Measurements from ENCODE around the gene C14orf119. TPM values are rescaled to one million over a fixed set of nuclear protein-coding genes. Genes with fewer than 3 reads are reported as not detected.

Gene C14orf119
- total RNA-seq, 4 donors from 2014 or later: 9.5 to 28.8 (median 13.8) TPM

DNA sequence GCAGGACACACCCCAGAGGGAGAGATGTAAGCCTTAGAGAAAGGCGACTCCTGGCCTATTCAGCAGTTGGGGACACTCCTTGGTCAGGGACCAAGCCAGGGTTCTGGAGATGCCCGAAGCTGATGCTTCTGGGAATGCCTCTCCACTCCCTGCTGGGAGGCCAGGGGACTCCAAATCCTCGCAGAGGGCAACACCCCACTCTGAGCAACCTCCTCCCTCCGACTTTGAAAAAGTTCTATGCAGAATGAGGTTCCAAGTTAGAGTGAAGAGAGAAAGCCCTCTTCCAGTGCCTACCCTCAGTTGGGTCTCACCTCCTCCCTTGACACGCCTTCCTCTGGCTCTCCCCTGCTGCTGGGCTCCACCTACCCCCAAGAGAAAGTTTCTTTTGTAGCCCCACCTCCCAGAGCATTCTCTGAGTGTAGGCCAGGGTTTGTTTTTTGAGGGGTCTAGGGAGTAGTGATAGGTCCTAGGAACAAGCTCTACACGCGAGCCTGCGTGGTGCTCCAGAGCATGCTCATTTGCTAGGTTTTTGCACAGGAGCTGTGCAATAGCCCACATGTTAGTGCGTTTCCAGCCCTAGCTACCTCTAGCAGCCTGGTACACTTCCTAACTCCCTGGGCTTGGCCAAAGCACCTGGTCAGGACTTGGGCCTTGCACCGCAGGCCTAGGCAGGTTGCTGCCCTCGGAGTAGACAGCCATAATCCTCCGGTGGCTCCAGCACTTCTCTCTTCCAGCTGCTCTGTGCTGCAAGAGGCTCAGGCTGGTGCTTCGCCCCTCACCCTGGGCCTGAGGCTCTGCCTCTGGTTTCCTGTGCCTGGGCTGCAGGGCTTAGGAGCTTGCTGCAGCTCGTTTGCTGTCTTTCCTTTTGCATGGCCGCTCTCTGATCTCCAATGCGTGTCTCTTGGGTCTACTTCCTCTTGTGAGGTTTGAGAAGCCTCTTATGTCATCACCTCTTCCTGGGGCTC, 24.3 kb downstream of the C14orf119 start:
- ATAC-seq: no peak
- intact Hi-C loops (cut with DNase I; ENCODE audit: low total_unique reads) (loop anchor here (1.0 to 5.0 kb wide), 2 partner anchors 68 to 168 kb away; partner anchors contain the start of gene HOMEZ), in situ Hi-C loops (cut with MboI; ENCODE audit: low sequenced_read_pairs in 4 of 4) (loop anchor here (5.0 to 25.0 kb wide), 2 partner anchors 68 to 168 kb away; partner anchors contain the start of gene HOMEZ (in 2 of the 4))
- Histone ChIP-seq H3K27me3 (peaks cover 0 to 3% (median 0%) of the 10 kb centered on the region in 3 donors), H3K9me3 (no peaks in the 10 kb centered on the region), H3K4me1 (peaks cover 15 to 18% of the 10 kb centered on the region in 2 donors), H3K4me3 (no peak overlapping the region), H3K27ac (no peak overlapping the region), H3K36me3 (no peaks in the 10 kb centered on the region)
- no peak for TF ChIP-seq POLR2A (IDR thresholded peaks at IDR 0.05)
- TF ChIP-seq, protein P1, sequence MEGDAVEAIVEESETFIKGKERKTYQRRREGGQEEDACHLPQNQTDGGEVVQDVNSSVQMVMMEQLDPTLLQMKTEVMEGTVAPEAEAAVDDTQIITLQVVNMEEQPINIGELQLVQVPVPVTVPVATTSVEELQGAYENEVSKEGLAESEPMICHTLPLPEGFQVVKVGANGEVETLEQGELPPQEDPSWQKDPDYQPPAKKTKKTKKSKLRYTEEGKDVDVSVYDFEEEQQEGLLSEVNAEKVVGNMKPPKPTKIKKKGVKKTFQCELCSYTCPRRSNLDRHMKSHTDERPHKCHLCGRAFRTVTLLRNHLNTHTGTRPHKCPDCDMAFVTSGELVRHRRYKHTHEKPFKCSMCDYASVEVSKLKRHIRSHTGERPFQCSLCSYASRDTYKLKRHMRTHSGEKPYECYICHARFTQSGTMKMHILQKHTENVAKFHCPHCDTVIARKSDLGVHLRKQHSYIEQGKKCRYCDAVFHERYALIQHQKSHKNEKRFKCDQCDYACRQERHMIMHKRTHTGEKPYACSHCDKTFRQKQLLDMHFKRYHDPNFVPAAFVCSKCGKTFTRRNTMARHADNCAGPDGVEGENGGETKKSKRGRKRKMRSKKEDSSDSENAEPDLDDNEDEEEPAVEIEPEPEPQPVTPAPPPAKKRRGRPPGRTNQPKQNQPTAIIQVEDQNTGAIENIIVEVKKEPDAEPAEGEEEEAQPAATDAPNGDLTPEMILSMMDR (IDR thresholded peaks at IDR 0.05 in 4 of 5, conservative IDR thresholded peaks at IDR 0.05 in 1 of 5): no peak
- no peak for DNase-seq

DNA sequence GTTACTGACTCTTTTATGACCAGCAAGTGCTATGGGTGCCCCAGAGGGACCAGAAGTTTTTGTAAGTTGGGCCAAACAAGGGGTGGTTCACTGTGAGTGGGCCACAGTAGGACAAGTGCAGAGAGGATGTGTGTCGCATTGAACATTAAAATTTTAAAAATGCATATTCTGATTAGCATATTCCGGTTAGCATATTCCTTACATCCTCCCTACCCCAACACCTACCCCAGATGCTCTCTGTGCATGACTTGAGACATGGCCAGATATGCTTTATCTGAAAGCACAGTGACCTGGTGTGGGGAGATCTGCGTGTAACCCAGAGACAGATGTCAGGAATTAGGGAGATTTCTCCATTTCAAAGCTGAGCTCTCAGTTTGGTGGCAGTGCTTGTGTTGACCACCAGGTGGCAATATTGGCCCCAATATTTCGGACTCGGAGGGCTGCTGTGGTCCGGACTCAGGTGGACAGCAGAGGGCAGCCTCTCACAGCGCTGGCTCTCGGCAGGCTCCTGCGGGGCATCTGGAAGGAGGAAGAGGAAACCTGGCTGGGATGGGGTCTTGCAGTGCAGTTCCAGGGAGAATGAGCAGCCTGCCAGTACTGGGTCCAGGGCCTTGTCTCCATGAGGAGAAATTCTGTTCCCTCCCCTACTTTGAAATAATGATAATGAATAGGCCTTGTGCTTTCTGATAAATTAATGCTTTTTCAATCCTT, 25.4 kb downstream of the C14orf119 start:
- ATAC-seq (peak; percentile 51 to 70), DNase-seq (peak; percentile 81 to 88)
- H3K4me1 ChIP-seq: peaks cover 22 to 29% of the 10 kb centered on the region in 2 donors
- H3K36me3 ChIP-seq: no peaks in the 10 kb centered on the region
- no peak overlapping the region for H3K4me3 ChIP-seq
- in situ Hi-C loops (cut with MboI; ENCODE audit: low sequenced_read_pairs in 4 of 4) (loop anchor here in 2 of 4 donors (5.0 to 25.0 kb wide), 2 partner anchors 67 to 167 kb away; partner anchors contain the start of gene HOMEZ (in 2 of the 2)), intact Hi-C loops (cut with DNase I; ENCODE audit: low total_unique reads) (loop anchor here (1.0 to 5.0 kb wide), 2 partner anchors 67 to 167 kb away; partner anchors contain the start of gene HOMEZ)
- H3K9me3 ChIP-seq: no peaks in the 10 kb centered on the region
- TF ChIP-seq, protein P1 (IDR thresholded peaks at IDR 0.05 in 4 of 5, conservative IDR thresholded peaks at IDR 0.05 in 1 of 5): peak; percentile 100
- no peak for TF ChIP-seq POLR2A (IDR thresholded peaks at IDR 0.05)
- peaks cover 0 to 3% (median 0%) of the 10 kb centered on the region in 3 donors for H3K27me3 ChIP-seq
- H3K27ac ChIP-seq: peak overlapping the region; percentile 56 to 85 (median 76)

DNA sequence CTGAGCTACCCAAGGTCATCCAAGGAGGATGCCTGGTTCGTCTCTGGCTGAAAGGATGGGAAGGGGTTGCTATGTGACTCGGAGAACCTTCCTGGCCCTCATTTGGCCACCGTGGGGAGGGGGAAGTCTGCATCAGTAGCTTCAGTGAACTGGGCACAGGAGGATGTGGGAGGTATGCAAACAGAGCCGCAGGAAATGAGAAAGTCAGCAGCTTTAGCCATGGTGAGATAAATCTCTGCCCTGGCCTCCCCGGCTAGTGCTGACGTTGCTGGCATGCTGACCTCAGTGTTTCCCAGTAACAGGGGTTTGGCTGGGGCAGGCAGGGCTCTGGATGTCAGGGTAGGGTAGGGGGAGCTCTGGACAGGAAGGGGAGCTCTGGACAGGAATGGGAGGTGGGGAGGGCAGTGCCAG, 26.1 kb downstream of the C14orf119 start:
- peak in 1 of 2 donors; percentile 5 for ATAC-seq
- intact Hi-C loops (cut with DNase I; ENCODE audit: low total_unique reads) (loop anchor here (5.0 kb wide), 1 partner anchor 166 kb away; the partner anchor contains the start of gene HOMEZ), in situ Hi-C loops (cut with MboI; ENCODE audit: low sequenced_read_pairs in 4 of 4) (loop anchor here in 2 of 4 donors (5.0 to 25.0 kb wide), 2 partner anchors 66 to 166 kb away; partner anchors contain the start of gene HOMEZ (in 2 of the 2))
- no peak for DNase-seq
- no peaks in the 10 kb centered on the region for H3K9me3 ChIP-seq
- no peak overlapping the region for H3K4me3 ChIP-seq
- no peaks in the 10 kb centered on the region for H3K36me3 ChIP-seq
- no peaks in the 10 kb centered on the region for H3K27me3 ChIP-seq
- H3K27ac ChIP-seq: peak overlapping the region; percentile 56 to 85 (median 76)
- H3K4me1 ChIP-seq: peaks cover 29 to 35% of the 10 kb centered on the region in 2 donors
- TF ChIP-seq, protein P1 (IDR thresholded peaks at IDR 0.05 in 4 of 5, conservative IDR thresholded peaks at IDR 0.05 in 1 of 5): no peak
- no peak for TF ChIP-seq POLR2A (IDR thresholded peaks at IDR 0.05)

DNA sequence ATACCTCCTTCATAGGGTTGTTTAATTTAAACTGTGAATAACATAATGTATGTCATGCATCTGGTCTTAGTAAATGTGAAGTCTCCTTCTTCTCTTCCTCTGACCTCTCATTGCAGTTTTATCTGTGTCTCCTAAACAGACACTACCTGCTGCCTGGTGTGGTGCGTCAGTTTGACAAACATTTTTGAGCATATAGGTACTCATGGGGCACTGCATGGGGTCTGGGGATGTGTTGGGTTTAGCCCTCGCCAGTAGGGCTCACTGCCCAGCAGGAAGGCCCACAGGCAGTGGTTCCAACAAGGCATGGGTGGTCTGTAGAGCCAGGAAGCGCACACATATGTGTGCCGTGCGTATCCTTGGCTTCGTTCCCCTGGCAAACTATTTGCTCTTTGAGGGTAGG, 26.8 kb downstream of the C14orf119 start:
- Histone ChIP-seq H3K27ac (peak overlapping the region; percentile 56 to 85 (median 76)), H3K4me3 (no peak overlapping the region), H3K4me1 (peaks cover 36 to 41% of the 10 kb centered on the region in 2 donors), H3K27me3 (no peaks in the 10 kb centered on the region), H3K36me3 (peaks cover 0 to 7% of the 10 kb centered on the region in 2 donors), H3K9me3 (no peaks in the 10 kb centered on the region)
- ATAC-seq (no peak), DNase-seq (no peak)
- intact Hi-C loops (cut with DNase I; ENCODE audit: low total_unique reads): loop anchor here (5.0 kb wide), 1 partner anchor 165 kb away; the partner anchor contains the start of gene HOMEZ
- in situ Hi-C loops (cut with MboI; ENCODE audit: low sequenced_read_pairs in 4 of 4): loop anchor here in 2 of 4 donors (5.0 to 25.0 kb wide), 2 partner anchors 65 to 165 kb away; partner anchors contain the start of gene HOMEZ (in 2 of the 2)
- TF ChIP-seq, protein P1 (IDR thresholded peaks at IDR 0.05 in 4 of 5, conservative IDR thresholded peaks at IDR 0.05 in 1 of 5): no peak
- no peak for TF ChIP-seq POLR2A (IDR thresholded peaks at IDR 0.05)

All from gastrocnemius medialis (tissue), 4 donors.